Keratinocyte (primary cell): ENCODE data around the gene FLNB. TPM values are rescaled to one million over a fixed set of nuclear protein-coding genes. Genes with fewer than 3 reads are reported as not detected.
A peak's percentile ranks its signal among the peaks of the same experiment; 100 is the strongest.

Experiments
- DNase-seq: peaks from one replicate; pipeline ENCODE4 v3.0.0-alpha.2; 2011; ENCODE audit warnings: low read depth, missing footprints, low spot score
- FAIRE-seq: peaks from 2 replicates; lab custom pipeline; 2011; peaks lifted over from hg19 to GRCh38; lab: Jason Lieb, UNC
- H2AFZ ChIP-seq: 2 replicates; pipeline ENCODE4 v1.6.0; 2012; ENCODE audit warnings: low read length, control low read depth, inconsistent platforms; ENCODE audit not compliant: control insufficient read depth
- H3K27ac ChIP-seq: 2 replicates; pipeline ENCODE4 v1.5.1; 2011; ENCODE audit warnings: low read length; ENCODE audit not compliant: control insufficient read depth, insufficient read depth
- H3K27me3 ChIP-seq: 3 replicates; pipeline ENCODE4 v1.6.0; 2011; ENCODE audit warnings: low read length; ENCODE audit not compliant: control insufficient read depth, insufficient read depth; ENCODE audit errors: extremely low read depth
- H3K36me3 ChIP-seq, 2 experiments: 2 replicates in 1 of 2; 3 replicates in 1 of 2; pipeline ENCODE4 v1.5.1; 2011; ENCODE audit warnings: low read length in 2 of 2, mild to moderate bottlenecking in 1 of 2; ENCODE audit not compliant: control insufficient read depth in 2 of 2, insufficient read depth in 2 of 2; ENCODE audit errors: extremely low read depth in 1 of 2
- H3K4me1 ChIP-seq: 3 replicates; pipeline ENCODE4 v1.5.1; 2011; ENCODE audit warnings: low read length; ENCODE audit not compliant: control insufficient read depth, insufficient read depth; ENCODE audit errors: extremely low read depth
- H3K4me2 ChIP-seq: 3 replicates; pipeline ENCODE4 v1.6.0; 2011; ENCODE audit warnings: low read depth, low read length; ENCODE audit not compliant: control insufficient read depth, insufficient read depth; ENCODE audit errors: extremely low read depth
- H3K4me3 ChIP-seq, 3 experiments: fragments of 200-600 bp in 1 of 3; sonication (generic) in 1 of 3; 2 replicates in 2 of 3; 3 replicates in 1 of 3; pipeline ENCODE4 v1.5.1; 2011 to 2016; ENCODE audit warnings: low read length in 3 of 3, mild to moderate bottlenecking in 3 of 3, control low read depth in 2 of 3, inconsistent platforms in 1 of 3, low read depth in 1 of 3, mixed read lengths in 1 of 3, mixed run types in 1 of 3, moderate library complexity in 1 of 3; ENCODE audit not compliant: control insufficient read depth in 2 of 3, insufficient read depth in 2 of 3; ENCODE audit errors: extremely low read depth in 1 of 3
- H3K79me2 ChIP-seq: 2 replicates; pipeline ENCODE4 v1.6.0; 2012; ENCODE audit warnings: low read length; ENCODE audit not compliant: control insufficient read depth, insufficient read depth
- H3K9ac ChIP-seq: 3 replicates; pipeline ENCODE4 v1.6.0; 2011; ENCODE audit warnings: low read length; ENCODE audit not compliant: control insufficient read depth, insufficient read depth; ENCODE audit errors: extremely low read depth
- H3K9me1 ChIP-seq: 3 replicates; pipeline ENCODE4 v1.6.0; 2011; ENCODE audit warnings: low read length; ENCODE audit not compliant: control insufficient read depth, insufficient read depth; ENCODE audit errors: extremely low read depth
- H3K9me3 ChIP-seq: 2 replicates; pipeline ENCODE4 v1.5.1; 2012; ENCODE audit warnings: low read depth, low read length; ENCODE audit not compliant: control insufficient read depth
- H4K20me1 ChIP-seq: 3 replicates; pipeline ENCODE4 v1.6.0; 2011; ENCODE audit warnings: low read length; ENCODE audit not compliant: control insufficient read depth, insufficient read depth; ENCODE audit errors: extremely low read depth
- CTCF ChIP-seq, 3 experiments: IDR thresholded peaks in 1 of 3; conservative IDR thresholded peaks in 1 of 3; optimal IDR thresholded peaks in 1 of 3; 2 replicates in 2 of 3; 3 replicates in 1 of 3; pipeline versions ENCODE3 to v1.5.1; 2011; ENCODE audit warnings: low read length in 3 of 3, mild to moderate bottlenecking in 3 of 3, moderate library complexity in 2 of 3, control low read depth in 1 of 3, inconsistent platforms in 1 of 3; ENCODE audit not compliant: insufficient read depth in 2 of 3; ENCODE audit errors: extremely low read depth in 1 of 3
- EZH2 ChIP-seq: IDR thresholded peaks from one replicate; pipeline ENCODE4 v1.6.1; 2012; ENCODE audit warnings: inconsistent platforms, mild to moderate bottlenecking, low read length, moderate library complexity
- dilution Hi-C: fragments of 300-500 bp; cut with MboI; formaldehyde crosslinking; loops from one replicate; pipeline ENCODE4 v1.7.0; 2020; ENCODE audit warnings: low sequenced_read_pairs; ENCODE audit not compliant: extremely low pct_ligation_motif_present
- polyA plus RNA-seq, 5 experiments: library from polyadenylated mRNA; depleted of rRNA in 3 of 5; stranded (reverse) in 3 of 5; stranded (forward) in 1 of 5; unstranded in 1 of 5; fragments of >200 nt; gene quantifications; 1 replicate in 1 of 5; 2 replicates in 3 of 5; 3 replicates in 1 of 5; pipeline versions ENCODE4 v1.2.1 to v1.2.3, GENCODE V29; 2011 to 2012; ENCODE audit warnings: missing spikeins in 2 of 5, low read depth in 1 of 5, low replicate concordance in 1 of 5

FLNB gene
- polyA plus RNA-seq, 1 donor (not counting 4 experiments of a cell fraction or from before 2014, with no cell fraction given): 289 TPM

GRCh38 chr3:58148049-58148448 lies 139.8 kb downstream of the FLNB start:
- DNase-seq: no peak
- Histone ChIP-seq H3K79me2 (peaks cover 28% of the 10 kb centered on the region), H3K9me1 (no peaks in the 10 kb centered on the region), H3K4me1 (no peaks in the 10 kb centered on the region), H4K20me1 (peaks cover 34% of the 10 kb centered on the region), H3K27me3 (no peaks in the 10 kb centered on the region), H2AFZ (no peak overlapping the region), H3K27ac (no peak overlapping the region), H3K36me3 (peaks cover 76 to 93% of the 10 kb centered on the region in 2 experiments), H3K4me3 (no peak overlapping the region), H3K9ac (no peak overlapping the region), H3K9me3 (no peaks in the 10 kb centered on the region), H3K4me2 (no peak overlapping the region)
- TF ChIP-seq EZH2: no peak
- no peak for TF ChIP-seq CTCF (optimal IDR thresholded peaks at IDR 0.05 in 1 of 3, IDR thresholded peaks at IDR 0.05 in 1 of 3, conservative IDR thresholded peaks at IDR 0.05 in 1 of 3; ENCODE audit: extremely low read depth in 1 of 3, insufficient read depth in 2 of 3, low read length in 3 of 3)
- FAIRE-seq: peak; percentile 9
- dilution Hi-C loops: no loop called here

GRCh38 chr3:58150130-58150809 lies 142.0 kb downstream of the FLNB start:
- DNase-seq: no peak
- Histone ChIP-seq H3K36me3 (peaks cover 73 to 94% of the 10 kb centered on the region in 2 experiments), H3K27ac (no peak overlapping the region), H3K9me1 (peaks cover 2% of the 10 kb centered on the region), H2AFZ (no peak overlapping the region), H4K20me1 (peaks cover 28% of the 10 kb centered on the region), H3K4me2 (no peak overlapping the region), H3K4me3 (no peak overlapping the region), H3K27me3 (no peaks in the 10 kb centered on the region), H3K4me1 (no peaks in the 10 kb centered on the region), H3K9me3 (no peaks in the 10 kb centered on the region), H3K9ac (no peak overlapping the region), H3K79me2 (peaks cover 23% of the 10 kb centered on the region)
- TF ChIP-seq EZH2: no peak
- no peak for TF ChIP-seq CTCF (optimal IDR thresholded peaks at IDR 0.05 in 1 of 3, IDR thresholded peaks at IDR 0.05 in 1 of 3, conservative IDR thresholded peaks at IDR 0.05 in 1 of 3; ENCODE audit: extremely low read depth in 1 of 3, insufficient read depth in 2 of 3, low read length in 3 of 3)
- dilution Hi-C loops: no loop called here
- no peak for FAIRE-seq
